NCI-H2196 treated with DMSO at 0.1 percent for 48 hours (cell line): ENCODE measurements around the gene RNLS.

Experiments used
- DNase-seq: peaks from one replicate; lab custom pipeline; 2025; ENCODE audit not compliant: unreplicated experiment; lab: John Stamatoyannopoulos, UW

Gene RNLS

GRCh38 chr10:88270061-88270808, 312.9 kb downstream of the RNLS start:
- no peak for DNase-seq

GRCh38 chr10:88262591-88263234, 320.4 kb downstream of the RNLS start:
- no peak for DNase-seq

GRCh38 chr10:88261152-88261551, 322.0 kb downstream of the RNLS start:
- no peak for DNase-seq

- no peak for DNase-seq
These were observed 322.6 kb downstream of the RNLS start for GRCh38 chr10:88260329-88261051.

- DNase-seq: no peak
These were observed 323.7 kb downstream of the RNLS start for GRCh38 chr10:88259381-88259780.

GRCh38 chr10:88256886-88257285, 326.2 kb downstream of the RNLS start:
- no peak for DNase-seq

GRCh38 chr10:88256013-88256680, 327.0 kb downstream of the RNLS start:
- no peak for DNase-seq

- DNase-seq: no peak
These were observed 329.0 kb downstream of the RNLS start for GRCh38 chr10:88254091-88254490.

GRCh38 chr10:88253622-88254021, 329.5 kb downstream of the RNLS start:
- no peak for DNase-seq

- DNase-seq: no peak
These were observed 330.0 kb downstream of the RNLS start for GRCh38 chr10:88253128-88253527.

- DNase-seq: no peak
These were observed 333.7 kb downstream of the RNLS start for GRCh38 chr10:88249450-88249849.

- no peak for DNase-seq
These were observed 336.4 kb downstream of the RNLS start for GRCh38 chr10:88246675-88247074.

- DNase-seq: no peak
These were observed 337.1 kb downstream of the RNLS start for GRCh38 chr10:88245974-88246511.

- no peak for DNase-seq
These were observed 338.1 kb downstream of the RNLS start for GRCh38 chr10:88244781-88245625.

- DNase-seq: no peak
These were observed 339.0 kb downstream of the RNLS start for GRCh38 chr10:88243836-88244730.

GRCh38 chr10:88243202-88243744, 339.8 kb downstream of the RNLS start:
- DNase-seq: no peak

- no peak for DNase-seq
These were observed 341.6 kb downstream of the RNLS start for GRCh38 chr10:88241501-88241900.

GRCh38 chr10:88239212-88239611, 343.9 kb downstream of the RNLS start:
- DNase-seq: no peak

- no peak for DNase-seq
These were observed 344.6 kb downstream of the RNLS start for GRCh38 chr10:88238615-88238914.
